GM20431 (cell line): ENCODE results near the gene DAZ1.
"Not testable (repeated sequence)": the region's sequence is repeated elsewhere in the genome, so short reads cannot be mapped to it uniquely, and the experiment has no call there.

Experiments
- in situ Hi-C: fragments of 300-500 bp; cut with MseI, MboI; formaldehyde crosslinking; loops from one replicate; pipeline ENCODE4 v1.15.0; 2020; ENCODE audit warnings: low sequenced_read_pairs; ENCODE audit not compliant: unreplicated experiment

DAZ1 gene, protein sequence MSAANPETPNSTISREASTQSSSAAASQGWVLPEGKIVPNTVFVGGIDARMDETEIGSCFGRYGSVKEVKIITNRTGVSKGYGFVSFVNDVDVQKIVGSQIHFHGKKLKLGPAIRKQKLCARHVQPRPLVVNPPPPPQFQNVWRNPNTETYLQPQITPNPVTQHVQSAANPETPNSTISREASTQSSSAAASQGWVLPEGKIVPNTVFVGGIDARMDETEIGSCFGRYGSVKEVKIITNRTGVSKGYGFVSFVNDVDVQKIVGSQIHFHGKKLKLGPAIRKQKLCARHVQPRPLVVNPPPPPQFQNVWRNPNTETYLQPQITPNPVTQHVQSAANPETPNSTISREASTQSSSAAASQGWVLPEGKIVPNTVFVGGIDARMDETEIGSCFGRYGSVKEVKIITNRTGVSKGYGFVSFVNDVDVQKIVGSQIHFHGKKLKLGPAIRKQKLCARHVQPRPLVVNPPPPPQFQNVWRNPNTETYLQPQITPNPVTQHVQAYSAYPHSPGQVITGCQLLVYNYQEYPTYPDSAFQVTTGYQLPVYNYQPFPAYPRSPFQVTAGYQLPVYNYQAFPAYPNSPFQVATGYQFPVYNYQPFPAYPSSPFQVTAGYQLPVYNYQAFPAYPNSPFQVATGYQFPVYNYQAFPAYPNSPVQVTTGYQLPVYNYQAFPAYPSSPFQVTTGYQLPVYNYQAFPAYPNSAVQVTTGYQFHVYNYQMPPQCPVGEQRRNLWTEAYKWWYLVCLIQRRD

DNA sequence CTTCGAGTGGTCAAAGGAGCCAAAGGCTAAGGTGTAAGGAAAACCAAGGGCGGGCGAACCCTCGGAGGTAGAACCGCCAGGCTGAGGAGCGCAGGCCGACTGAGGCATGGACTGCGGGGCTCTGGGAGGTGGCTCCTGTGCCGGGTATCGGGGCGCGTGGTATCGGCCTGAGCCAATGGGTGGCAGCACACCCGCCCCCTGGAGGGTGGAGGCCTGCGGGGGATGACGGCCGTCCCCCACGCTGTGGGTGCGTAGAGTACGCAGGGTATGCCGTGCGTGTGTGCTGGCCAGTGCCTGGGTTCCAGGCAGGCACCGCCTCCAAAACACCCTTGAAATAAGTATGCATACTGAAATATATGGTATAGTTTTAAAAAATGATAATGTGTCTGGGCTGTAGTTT is at the start of gene DAZ1:
DAZ1 (minus strand) TSS at position 101 of the 400 bp plus-strand sequence. CDS start 208 bp downstream, outside the sequence.
- in situ Hi-C loops = not testable (repeated sequence)

DNA sequence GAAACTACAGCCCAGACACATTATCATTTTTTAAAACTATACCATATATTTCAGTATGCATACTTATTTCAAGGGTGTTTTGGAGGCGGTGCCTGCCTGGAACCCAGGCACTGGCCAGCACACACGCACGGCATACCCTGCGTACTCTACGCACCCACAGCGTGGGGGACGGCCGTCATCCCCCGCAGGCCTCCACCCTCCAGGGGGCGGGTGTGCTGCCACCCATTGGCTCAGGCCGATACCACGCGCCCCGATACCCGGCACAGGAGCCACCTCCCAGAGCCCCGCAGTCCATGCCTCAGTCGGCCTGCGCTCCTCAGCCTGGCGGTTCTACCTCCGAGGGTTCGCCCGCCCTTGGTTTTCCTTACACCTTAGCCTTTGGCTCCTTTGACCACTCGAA is 20.4 kb upstream of the DAZ1 start, which contains the start of gene DAZ2:
DAZ2 (plus strand) TSS at position 301 of the 400 bp plus-strand sequence. CDS start 208 bp downstream, outside the sequence.
- in situ Hi-C loops = not testable (repeated sequence)

GRCh38 chrY:23210681-23211080 is 11.9 kb upstream of the DAZ1 start:
- in situ Hi-C loops = not testable (repeated sequence)

DNA sequence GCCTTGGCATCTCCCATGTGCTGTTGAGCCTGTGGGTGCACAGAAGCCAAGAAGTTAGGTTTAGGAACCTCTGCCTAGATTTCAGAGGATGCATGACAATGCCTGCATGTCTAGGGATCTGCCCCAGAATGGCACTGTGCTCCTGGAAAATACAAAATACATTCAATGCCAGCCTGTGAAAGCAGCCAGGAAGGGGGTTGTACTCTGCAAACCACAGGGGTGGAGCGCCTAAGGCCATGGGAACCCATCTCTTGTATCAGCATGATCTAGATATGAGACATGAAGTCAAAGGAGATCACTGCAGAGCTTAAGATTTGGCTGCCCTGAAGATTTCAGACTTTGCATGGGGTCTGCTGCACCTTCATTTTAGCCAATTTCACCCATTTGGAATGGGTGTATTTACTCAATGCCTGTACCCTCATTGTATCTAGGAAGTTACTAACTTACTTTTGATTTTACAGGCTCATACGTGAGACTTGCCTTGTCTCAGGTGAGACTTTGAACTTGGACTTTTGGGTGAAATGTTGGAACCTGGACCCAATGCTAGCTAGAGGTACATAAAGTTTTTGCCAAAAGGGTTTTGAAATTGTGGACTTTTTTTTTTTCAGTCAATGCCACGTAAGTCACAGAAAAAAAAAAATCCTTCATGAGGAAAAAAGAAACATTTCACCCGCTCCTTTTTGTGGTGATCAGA is 11.1 kb upstream of the DAZ1 start:
- in situ Hi-C loops = not testable (repeated sequence)

DNA sequence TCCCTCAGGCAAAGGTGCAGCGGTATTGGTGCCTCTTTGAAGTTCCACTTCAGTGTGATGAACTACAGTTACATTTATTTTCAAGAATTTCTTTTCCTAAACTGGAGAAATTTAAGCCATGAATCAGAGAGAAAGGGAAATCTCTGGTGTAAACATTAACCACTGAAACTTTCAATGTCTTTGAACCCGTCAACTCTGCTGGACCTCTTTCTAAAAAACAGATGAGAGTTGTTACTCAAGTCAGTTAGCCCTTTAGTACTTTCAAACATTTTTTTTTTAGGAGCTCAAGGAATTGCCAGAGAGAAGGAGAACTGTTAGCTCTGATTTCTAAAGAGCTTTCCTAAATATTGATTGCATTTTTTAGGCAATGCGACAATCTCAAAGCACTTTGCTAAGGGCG is 8.6 kb upstream of the DAZ1 start:
- in situ Hi-C loops = not testable (repeated sequence)
